HL-60 (cell line): ENCODE data around the gene KIF4B.

Experiments used
- CTCF ChIP-seq: IDR thresholded peaks from one replicate; pipeline ENCODE4 v1.5.1; 2011; ENCODE audit warnings: low read length, control low read depth, inconsistent platforms; ENCODE audit not compliant: insufficient read depth
- POLR2AphosphoS5 ChIP-seq: IDR thresholded peaks from 2 replicates; pipeline ENCODE4 v1.6.1; 2012; ENCODE audit warnings: low read depth
- REST ChIP-seq: IDR thresholded peaks from 2 replicates; pipeline ENCODE4 v1.6.1; 2012; ENCODE audit warnings: low read depth; ENCODE audit not compliant: insufficient replicate concordance

DNA sequence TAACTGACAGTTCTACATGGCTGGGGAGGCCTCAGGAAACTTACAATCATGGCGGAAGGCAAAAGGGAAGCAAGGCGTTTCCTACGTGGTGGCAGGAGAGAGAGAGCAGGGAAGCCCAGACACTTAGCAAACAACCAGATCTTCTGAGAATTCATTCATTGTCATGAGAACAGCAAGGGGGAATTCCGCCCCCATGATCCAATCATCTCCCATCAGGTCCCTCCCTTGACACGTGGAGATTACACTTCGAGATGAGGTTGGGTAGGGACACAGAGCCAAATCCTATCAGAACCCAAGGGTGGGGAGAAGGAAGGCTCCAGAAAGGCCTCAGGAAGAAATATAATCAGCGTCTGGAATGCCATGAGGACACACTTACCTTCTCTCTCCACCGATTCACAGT lies 34.3 kb downstream of the KIF4B start:
- TF ChIP-seq CTCF (no peak), REST (no peak), POLR2AphosphoS5 (no peak)
